Stomach (tissue), 9 donors: Measurements from ENCODE around the gene SLC25A48. TPM values are rescaled to one million over a fixed set of nuclear protein-coding genes. Genes with fewer than 3 reads are reported as not detected.
A peak's percentile ranks its signal among the peaks of the same experiment; 100 is the strongest.

Experiments used
- DNase-seq, 2 donors: peaks; one replicate each; pipeline versions ENCODE4 v3.0.0 to v3.0.0-alpha.2; 2013 to 2019
- H3K27ac ChIP-seq, 5 donors: fragments of 200-600 bp in 4 of 5; sonication (generic) in 4 of 5; one replicate each; pipeline ENCODE4 v1.5.1; 2013 to 2019; ENCODE audit warnings: mild to moderate bottlenecking in 1 of 5, moderate library complexity in 1 of 5
- H3K27me3 ChIP-seq, 3 donors: fragments of 200-600 bp; sonication (generic); one replicate each; pipeline ENCODE4 v1.5.1; 2017 to 2019; ENCODE audit warnings: mixed run types in 1 of 3
- H3K36me3 ChIP-seq, 4 donors: fragments of 200-600 bp; sonication (generic); 1 replicate in 3 of 4; 2 replicates in 1 of 4; pipeline ENCODE4 v1.5.1; 2016 to 2019
- H3K4me1 ChIP-seq, 4 donors: fragments of 200-600 bp; sonication (generic); one replicate each; pipeline ENCODE4 v1.5.1; 2016 to 2019
- H3K4me3 ChIP-seq, 4 donors: fragments of 200-600 bp; sonication (generic) in 3 of 4; one replicate each; pipeline ENCODE4 v1.5.1; 2016 to 2019; ENCODE audit warnings: mild to moderate bottlenecking in 1 of 4
- H3K9me3 ChIP-seq, 4 donors: fragments of 200-600 bp; sonication (generic); one replicate each; pipeline ENCODE4 v1.5.1; 2016 to 2019
- EP300 ChIP-seq: sonication (generic); formaldehyde crosslinking; IDR thresholded peaks from one replicate; pipeline ENCODE4 v1.6.1; 2017; ENCODE audit warnings: antibody characterized with exemption
- POLR2A ChIP-seq, 4 donors: fragments of 450-650 bp; IDR thresholded peaks; one replicate each; pipeline ENCODE4 v1.6.1; 2016; ENCODE audit warnings: antibody characterized with exemption in 4 of 4, control low read depth in 2 of 4, mild to moderate bottlenecking in 1 of 4, moderate library complexity in 1 of 4
- POLR2AphosphoS5 ChIP-seq, 3 donors: sonication (generic); formaldehyde crosslinking; IDR thresholded peaks; one replicate each; pipeline ENCODE4 v1.6.1; 2016; ENCODE audit warnings: antibody characterized with exemption in 3 of 3
- WGBS, 5 donors: extraction: QIAGEN DNeasy Blood & Tissue Kit in 3 of 5; methylation state at CpG; one replicate each; pipeline versions ENCODE4 v1.1.5 to v1.1.7; 2013 to 2018; 5-methylcytosine and 5-hydroxymethylcytosine counted together
- intact Hi-C: fragments of 100-400 bp; cut with DNase I; formaldehyde crosslinking; loops from one replicate; pipeline ENCODE4 v1.15.1; 2023; ENCODE audit warnings: low total_unique reads
- polyA plus RNA-seq, 3 donors: library from polyadenylated mRNA; stranded (reverse); fragments of 200-250 nt; gene quantifications; one replicate each; pipeline ENCODE4 v1.2.3, GENCODE V29; 2013
- total RNA-seq, 5 donors: library from RNA; depleted of rRNA; stranded (reverse); fragments of >200 nt; gene quantifications; one replicate each; pipeline versions ENCODE4 v1.1.0 to v1.2.3, GENCODE V29; 2014 to 2016
- TF ChIP-seq, protein P1 (sequence below), 7 experiments: fragments of 450-650 bp in 4 of 7; fragments of 200-600 bp in 3 of 7; sonication (generic) in 3 of 7; IDR thresholded peaks; one replicate each; pipeline ENCODE4 v1.5.1; 2016 to 2019; ENCODE audit warnings: antibody characterized with exemption in 7 of 7, control low read depth in 2 of 7, mild to moderate bottlenecking in 1 of 7
- donor health status: healthy with polysubstance abuse.
- donor health status: Bipolar disorder and iron deficiency.
- donor health status: healthy.

Gene SLC25A48
- total and polyA plus RNA-seq, 8 donors = 0.13 to 0.37 TPM; not detected in 6

DNA sequence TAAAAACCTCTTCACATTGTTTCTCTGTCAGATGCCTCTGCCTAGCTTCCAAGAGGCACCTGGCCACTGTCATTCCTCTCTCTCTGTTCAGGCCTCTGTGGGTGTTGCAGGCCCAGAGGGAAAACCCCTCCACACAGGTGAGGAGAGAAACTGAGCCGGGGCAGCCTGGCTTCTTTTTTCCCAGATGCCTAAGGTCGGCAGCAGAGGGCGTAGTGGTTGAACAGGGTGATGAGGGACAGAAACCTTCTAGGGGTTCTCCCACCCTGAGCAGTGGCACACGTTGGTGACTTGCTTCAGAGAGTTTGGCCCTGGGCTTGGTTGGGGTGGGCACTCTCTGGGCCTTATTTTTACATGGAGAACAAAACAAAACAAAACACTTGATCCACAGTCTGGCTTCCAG lies 49.0 kb downstream of the SLC25A48 start:
- intact Hi-C loops = no loop called here
- TF ChIP-seq EP300 (no peak), POLR2AphosphoS5 (IDR thresholded peaks at IDR 0.05) (no peak), POLR2A (IDR thresholded peaks at IDR 0.05) (no peak)
- TF ChIP-seq, protein P1, sequence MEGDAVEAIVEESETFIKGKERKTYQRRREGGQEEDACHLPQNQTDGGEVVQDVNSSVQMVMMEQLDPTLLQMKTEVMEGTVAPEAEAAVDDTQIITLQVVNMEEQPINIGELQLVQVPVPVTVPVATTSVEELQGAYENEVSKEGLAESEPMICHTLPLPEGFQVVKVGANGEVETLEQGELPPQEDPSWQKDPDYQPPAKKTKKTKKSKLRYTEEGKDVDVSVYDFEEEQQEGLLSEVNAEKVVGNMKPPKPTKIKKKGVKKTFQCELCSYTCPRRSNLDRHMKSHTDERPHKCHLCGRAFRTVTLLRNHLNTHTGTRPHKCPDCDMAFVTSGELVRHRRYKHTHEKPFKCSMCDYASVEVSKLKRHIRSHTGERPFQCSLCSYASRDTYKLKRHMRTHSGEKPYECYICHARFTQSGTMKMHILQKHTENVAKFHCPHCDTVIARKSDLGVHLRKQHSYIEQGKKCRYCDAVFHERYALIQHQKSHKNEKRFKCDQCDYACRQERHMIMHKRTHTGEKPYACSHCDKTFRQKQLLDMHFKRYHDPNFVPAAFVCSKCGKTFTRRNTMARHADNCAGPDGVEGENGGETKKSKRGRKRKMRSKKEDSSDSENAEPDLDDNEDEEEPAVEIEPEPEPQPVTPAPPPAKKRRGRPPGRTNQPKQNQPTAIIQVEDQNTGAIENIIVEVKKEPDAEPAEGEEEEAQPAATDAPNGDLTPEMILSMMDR (IDR thresholded peaks at IDR 0.05) = no peak
- no peak for DNase-seq
- H3K27me3 ChIP-seq = peaks cover 0 to 18% (median 8%) of the 10 kb centered on the region in 3 donors
- no peak overlapping the region for H3K27ac ChIP-seq
- no peaks in the 10 kb centered on the region for H3K36me3 ChIP-seq
- no peak overlapping the region for H3K4me3 ChIP-seq
- H3K4me1 ChIP-seq = peaks cover 3 to 17% (median 9%) of the 10 kb centered on the region in 4 donors
- WGBS, 5 donors = 41 to 50% (median 43%) methylated on average over 4 of the region's 4 CpGs
- no peaks in the 10 kb centered on the region for H3K9me3 ChIP-seq

DNA sequence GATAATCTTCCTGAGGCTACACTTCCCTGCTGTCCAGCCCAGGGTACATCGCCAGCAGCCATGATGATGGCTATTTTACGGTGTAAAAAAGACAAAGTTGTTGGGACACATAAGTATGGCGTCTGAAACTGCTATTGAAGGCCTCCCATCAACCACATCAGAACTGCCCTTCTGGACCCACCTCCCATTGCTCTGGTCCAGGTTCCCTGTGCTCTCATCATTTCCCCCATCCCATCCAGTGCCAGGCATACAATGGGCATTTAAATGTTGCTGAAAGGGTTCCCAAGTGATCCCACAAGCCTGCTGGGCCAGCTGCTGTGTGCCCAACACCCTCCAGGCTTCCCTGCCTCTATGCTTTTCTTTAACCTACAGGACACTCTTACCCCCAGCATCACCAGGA lies 50.6 kb downstream of the SLC25A48 start:
- TF ChIP-seq, protein P1 (IDR thresholded peaks at IDR 0.05) = no peak
- TF ChIP-seq POLR2A (IDR thresholded peaks at IDR 0.05) = no peak
- no peak for TF ChIP-seq EP300
- no peak for TF ChIP-seq POLR2AphosphoS5 (IDR thresholded peaks at IDR 0.05)
- Histone ChIP-seq H3K27ac (no peak overlapping the region), H3K4me3 (no peak overlapping the region), H3K9me3 (no peaks in the 10 kb centered on the region), H3K4me1 (peaks cover 3 to 17% (median 9%) of the 10 kb centered on the region in 4 donors), H3K27me3 (peaks cover 0 to 14% (median 8%) of the 10 kb centered on the region in 3 donors), H3K36me3 (no peaks in the 10 kb centered on the region)
- DNase-seq = no peak
- 90 to 94% (median 91%) methylated on average over 3 of the region's 3 CpGs for WGBS, 5 donors
- intact Hi-C loops = no loop called here

- no peak overlapping the region for H3K4me3 ChIP-seq
- no peaks in the 10 kb centered on the region for H3K36me3 ChIP-seq
- 28 to 46% (median 38%) methylated on average over 4 of the region's 4 CpGs for WGBS, 5 donors
- DNase-seq = no peak
- H3K9me3 ChIP-seq = no peaks in the 10 kb centered on the region
- peaks cover 3 to 19% (median 9%) of the 10 kb centered on the region in 4 donors for H3K4me1 ChIP-seq
- H3K27ac ChIP-seq = no peak overlapping the region
- TF ChIP-seq POLR2AphosphoS5 (IDR thresholded peaks at IDR 0.05) (no peak), POLR2A (IDR thresholded peaks at IDR 0.05) (no peak), EP300 (no peak)
- TF ChIP-seq, protein P1 (IDR thresholded peaks at IDR 0.05) = no peak
- peaks cover 0 to 8% (median 5%) of the 10 kb centered on the region in 3 donors for H3K27me3 ChIP-seq
- intact Hi-C loops = loop anchor here (2.0 kb wide), 1 partner anchor 327 kb away; no protein-coding TSS in a partner anchor
These were observed 51.7 kb downstream of the SLC25A48 start for GRCh38 chr5:135886136-135886535.

DNA sequence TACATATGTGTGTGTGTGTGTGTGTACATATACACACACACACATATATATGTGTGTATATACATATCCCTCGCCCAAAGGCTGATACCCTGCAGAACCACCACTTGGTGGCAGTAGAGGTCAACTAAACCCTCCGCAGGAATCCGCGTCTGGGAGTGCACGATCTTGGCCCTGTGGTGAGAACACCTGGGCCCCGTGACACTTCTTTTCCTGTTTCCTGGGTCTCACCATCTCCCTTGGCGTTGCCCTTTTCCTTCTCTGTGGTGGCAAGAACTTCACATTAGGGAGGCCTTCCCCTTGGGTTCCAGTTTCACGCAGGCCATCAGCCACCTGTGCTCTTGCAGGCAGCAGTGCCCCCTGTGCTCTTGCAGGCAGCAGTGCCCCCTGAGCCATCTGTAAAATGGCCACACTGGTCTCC lies 53.0 kb downstream of the SLC25A48 start:
- DNase-seq = peak; percentile 57 to 89
- 6 to 12% (median 8%) methylated on average over 8 of the region's 8 CpGs for WGBS, 5 donors
- Histone ChIP-seq H3K27me3 (peaks cover 0 to 4% (median 3%) of the 10 kb centered on the region in 3 donors), H3K9me3 (no peaks in the 10 kb centered on the region), H3K36me3 (no peaks in the 10 kb centered on the region), H3K4me3 (no peak overlapping the region), H3K4me1 (peaks cover 3 to 20% (median 8%) of the 10 kb centered on the region in 4 donors), H3K27ac (no peak overlapping the region)
- intact Hi-C loops = loop anchor here (2.0 kb wide), 1 partner anchor 325 kb away; no protein-coding TSS in a partner anchor
- TF ChIP-seq, protein P1 (IDR thresholded peaks at IDR 0.05) = peak in 5 of 7 experiments; percentile 40 to 81 (median 63)
- no peak for TF ChIP-seq EP300
- TF ChIP-seq POLR2AphosphoS5 (IDR thresholded peaks at IDR 0.05) = no peak
- TF ChIP-seq POLR2A (IDR thresholded peaks at IDR 0.05) = no peak
